H9 (cell line): ENCODE measurements around the gene NAA20. TPM values are rescaled to one million over a fixed set of nuclear protein-coding genes. Genes with fewer than 3 reads are reported as not detected.

Experiments used
- DNase-seq: peaks from one replicate; pipeline ENCODE4 v3.0.0-alpha.2; 2017
- H2AFZ ChIP-seq: one replicate; pipeline ENCODE4 v1.6.1; 2013; ENCODE audit warnings: mild to moderate bottlenecking, low read length, control low read depth, moderate library complexity
- H2AK5ac ChIP-seq: 2 replicates; pipeline ENCODE4 v1.6.1; 2013; ENCODE audit warnings: low read length, control low read depth, mixed read lengths; ENCODE audit not compliant: insufficient read length
- H2BK120ac ChIP-seq: one replicate; pipeline ENCODE4 v1.6.1; 2013; ENCODE audit warnings: low read depth, mild to moderate bottlenecking, low read length, control low read depth, inconsistent platforms; ENCODE audit not compliant: poor library complexity, severe bottlenecking
- H2BK12ac ChIP-seq: 2 replicates; pipeline ENCODE4 v1.6.1; 2013; ENCODE audit warnings: low read length, control low read depth, mixed read lengths, low read depth; ENCODE audit not compliant: insufficient read length
- H2BK15ac ChIP-seq: 2 replicates; pipeline ENCODE4 v1.6.1; 2013; ENCODE audit warnings: low read depth, low read length, control low read depth
- H2BK20ac ChIP-seq: one replicate; pipeline ENCODE4 v1.6.1; 2013; ENCODE audit warnings: low read depth, mild to moderate bottlenecking, low read length, control low read depth, inconsistent platforms; ENCODE audit not compliant: poor library complexity, severe bottlenecking
- H2BK5ac ChIP-seq: 2 replicates; pipeline ENCODE4 v1.6.1; 2013; ENCODE audit warnings: low read length, control low read depth, mixed read lengths; ENCODE audit not compliant: insufficient read length
- H3K14ac ChIP-seq: 2 replicates; pipeline ENCODE4 v1.6.1; 2013; ENCODE audit warnings: low read length, control low read depth; ENCODE audit not compliant: insufficient read depth
- H3K18ac ChIP-seq: 2 replicates; pipeline ENCODE4 v1.6.1; 2013; ENCODE audit warnings: low read depth, mild to moderate bottlenecking, mixed read lengths, low read length, control low read depth; ENCODE audit not compliant: insufficient read length
- H3K23ac ChIP-seq: 2 replicates; pipeline ENCODE4 v1.6.1; 2013; ENCODE audit warnings: low read length, control low read depth, mixed read lengths, low read depth; ENCODE audit not compliant: insufficient read length
- H3K23me2 ChIP-seq: 2 replicates; pipeline ENCODE4 v1.6.1; 2013; ENCODE audit warnings: low read depth, mild to moderate bottlenecking, mixed read lengths, low read length, control low read depth; ENCODE audit not compliant: insufficient read length, poor library complexity, severe bottlenecking
- H3K27ac ChIP-seq: 2 replicates; pipeline ENCODE4 v1.5.1; 2013; ENCODE audit warnings: low read length, control low read depth, mixed read lengths, low read depth; ENCODE audit not compliant: insufficient read length
- H3K27me3 ChIP-seq: 2 replicates; pipeline ENCODE4 v1.6.1; 2013; ENCODE audit warnings: low read length, control low read depth, inconsistent platforms; ENCODE audit not compliant: insufficient read depth
- H3K4ac ChIP-seq: 2 replicates; pipeline ENCODE4 v1.6.1; 2013; ENCODE audit warnings: low read depth, mild to moderate bottlenecking, control low read depth, inconsistent platforms, low read length, moderate library complexity
- H3K4me1 ChIP-seq: 2 replicates; pipeline ENCODE4 v1.6.1; 2013; ENCODE audit warnings: low read length, control low read depth, inconsistent platforms; ENCODE audit not compliant: insufficient read depth
- H3K4me2 ChIP-seq: 2 replicates; pipeline ENCODE4 v1.6.1; 2013; ENCODE audit warnings: low read length, control low read depth, mixed read lengths; ENCODE audit not compliant: insufficient read length, insufficient read depth
- H3K56ac ChIP-seq: 2 replicates; pipeline ENCODE4 v1.6.1; 2013; ENCODE audit warnings: low read depth, mild to moderate bottlenecking, mixed read lengths, low read length, control low read depth; ENCODE audit not compliant: insufficient read length
- H3K79me1 ChIP-seq: 2 replicates; pipeline ENCODE4 v1.6.1; 2013; ENCODE audit warnings: low read depth, mild to moderate bottlenecking, moderate library complexity, low read length, control low read depth, inconsistent platforms; ENCODE audit not compliant: insufficient read depth, poor library complexity, severe bottlenecking
- H3K79me2 ChIP-seq: 2 replicates; pipeline ENCODE4 v1.6.1; 2013; ENCODE audit warnings: low read length, control low read depth, inconsistent platforms; ENCODE audit not compliant: insufficient read depth
- H3K9ac ChIP-seq: 2 replicates; pipeline ENCODE4 v1.6.1; 2013; ENCODE audit warnings: low read length, control low read depth, mixed read lengths; ENCODE audit not compliant: insufficient read length; ENCODE audit errors: extremely low read depth
- H3K9me3 ChIP-seq: one replicate; pipeline ENCODE4 v1.6.1; 2013; ENCODE audit warnings: low read depth, low read length, inconsistent platforms; ENCODE audit not compliant: control insufficient read depth
- H3T11ph ChIP-seq: one replicate; pipeline ENCODE4 v1.6.1; 2013; ENCODE audit warnings: mild to moderate bottlenecking, low read length, control low read depth, inconsistent platforms
- H4K20me1 ChIP-seq: one replicate; pipeline ENCODE4 v1.6.1; 2013; ENCODE audit not compliant: control insufficient read depth, insufficient read length, insufficient read depth
- H4K5ac ChIP-seq: 2 replicates; pipeline ENCODE4 v1.6.1; 2013; ENCODE audit warnings: low read depth, mild to moderate bottlenecking, mixed read lengths, low read length, control low read depth; ENCODE audit not compliant: insufficient read length
- H4K8ac ChIP-seq: replicated peaks from 2 replicates; pipeline ENCODE4 v1.6.1; 2013; ENCODE audit warnings: low read length, control low read depth, mixed read lengths, low read depth; ENCODE audit not compliant: insufficient read length
- H4K91ac ChIP-seq: 2 replicates; pipeline ENCODE4 v1.6.1; 2013; ENCODE audit warnings: low read depth, mild to moderate bottlenecking, moderate library complexity, mixed read lengths, low read length, control low read depth; ENCODE audit not compliant: insufficient read length
- H3K27ac Mint-ChIP-seq, 3 experiments: 2 replicates in 2 of 3; 3 replicates in 1 of 3; pipeline ENCODE4 v1.8.0; 2020 to 2021; ENCODE audit warnings: mixed read lengths in 3 of 3, mild to moderate bottlenecking in 1 of 3, moderate library complexity in 1 of 3
- H3K27me3 Mint-ChIP-seq: 2 replicates; pipeline ENCODE4 v1.8.0; 2021; ENCODE audit warnings: low read depth, mild to moderate bottlenecking, moderate library complexity, mixed read lengths
- H3K36me3 Mint-ChIP-seq, 3 experiments: 2 replicates in 2 of 3; 3 replicates in 1 of 3; pipeline ENCODE4 v1.8.0; 2020 to 2021; ENCODE audit warnings: low read depth in 3 of 3, mixed read lengths in 3 of 3; ENCODE audit not compliant: insufficient read depth in 1 of 3
- H3K4me1 Mint-ChIP-seq, 2 experiments: 2 replicates each; pipeline ENCODE4 v1.8.0; 2020; ENCODE audit warnings: mixed read lengths in 2 of 2
- H3K4me3 Mint-ChIP-seq, 2 experiments: 2 replicates in 1 of 2; 3 replicates in 1 of 2; pipeline ENCODE4 v1.8.0; 2020 to 2021; ENCODE audit warnings: mild to moderate bottlenecking in 2 of 2, mixed read lengths in 2 of 2, moderate library complexity in 1 of 2
- H3K9me3 Mint-ChIP-seq, 2 experiments: 2 replicates in 1 of 2; 3 replicates in 1 of 2; pipeline ENCODE4 v1.8.0; 2020; ENCODE audit warnings: mild to moderate bottlenecking in 2 of 2, mixed read lengths in 2 of 2, moderate library complexity in 1 of 2
- WGBS: extraction: QIAGEN DNeasy Blood & Tissue Kit; methylation state at CpG from one replicate; pipeline ENCODE4 v1.1.7; 2013; ENCODE audit warnings: missing lambda C conversion rate, low lambda C conversion rate, mixed read lengths; ENCODE audit not compliant: insufficient read length; ENCODE audit errors: extremely low coverage; 5-methylcytosine and 5-hydroxymethylcytosine counted together
- total RNA-seq: library from RNA; stranded (reverse); gene quantifications from 2 replicates; pipeline ENCODE4 v1.2.1, GENCODE V29; 2021
- TF ChIP-seq, protein P1 (sequence below): fragments of 200-600 bp; sonication (generic); conservative IDR thresholded peaks from 3 replicates; pipeline ENCODE4 v1.8.0; 2021; ENCODE audit warnings: antibody characterized with exemption, mild to moderate bottlenecking

NAA20 gene
- total RNA-seq, 1 experiment from 2014 or later = 48.1 TPM

DNA sequence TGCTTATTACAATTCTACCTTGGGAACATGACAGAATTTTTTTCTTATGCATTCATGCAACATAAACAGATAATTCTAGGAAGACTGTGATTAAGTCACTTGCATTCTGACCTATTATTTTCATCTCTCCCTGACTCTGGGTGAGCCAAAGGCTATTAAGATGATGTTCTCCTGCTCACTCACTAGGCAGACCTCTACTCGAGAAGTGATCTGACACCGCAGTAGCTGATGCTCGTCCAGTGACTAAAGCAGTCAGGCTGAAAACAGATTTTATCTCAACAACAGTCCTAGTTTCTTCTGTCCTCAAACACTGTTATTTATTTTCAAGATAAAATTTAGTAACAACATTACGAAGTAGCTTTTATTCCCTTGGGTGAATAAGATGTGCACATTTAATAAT lies 17.3 kb downstream of the NAA20 start:
- no peaks in the 10 kb centered on the region for H3K79me1 ChIP-seq
- H3K14ac ChIP-seq = no peak overlapping the region
- no peak overlapping the region for H3K27ac ChIP-seq
- no peak overlapping the region for H3K9ac ChIP-seq
- no peaks in the 10 kb centered on the region for H4K20me1 ChIP-seq
- H2BK15ac ChIP-seq = no peak overlapping the region
- no peak overlapping the region for H2AFZ ChIP-seq
- H3K4me1 ChIP-seq = no peaks in the 10 kb centered on the region; the same call in 1 of the 2 replicates
- H3K79me2 ChIP-seq = no peaks in the 10 kb centered on the region
- no CpG with 5 or more reads among the region's 4 CpGs for WGBS
- no peak overlapping the region for H4K91ac ChIP-seq
- H3K27ac Mint-ChIP-seq = no peak overlapping the region
- no peaks in the 10 kb centered on the region for H3K9me3 Mint-ChIP-seq
- no peak for DNase-seq
- H3K27me3 Mint-ChIP-seq = no peaks in the 10 kb centered on the region
- no peaks in the 10 kb centered on the region for H3K27me3 ChIP-seq
- no peak overlapping the region for H3K4me3 Mint-ChIP-seq
- no peaks in the 10 kb centered on the region for H3K9me3 ChIP-seq
- no peak overlapping the region for H2AK5ac ChIP-seq
- no peak overlapping the region for H4K5ac ChIP-seq
- no peak overlapping the region for H2BK5ac ChIP-seq
- no peak overlapping the region for H2BK120ac ChIP-seq
- H2BK12ac ChIP-seq = no peak overlapping the region
- H3K4me2 ChIP-seq = no peak overlapping the region
- H3K18ac ChIP-seq = no peak overlapping the region
- H3K23ac ChIP-seq = no peak overlapping the region
- H3K56ac ChIP-seq = no peak overlapping the region
- no peak overlapping the region for H2BK20ac ChIP-seq
- no peaks in the 10 kb centered on the region for H3K23me2 ChIP-seq
- TF ChIP-seq, protein P1, sequence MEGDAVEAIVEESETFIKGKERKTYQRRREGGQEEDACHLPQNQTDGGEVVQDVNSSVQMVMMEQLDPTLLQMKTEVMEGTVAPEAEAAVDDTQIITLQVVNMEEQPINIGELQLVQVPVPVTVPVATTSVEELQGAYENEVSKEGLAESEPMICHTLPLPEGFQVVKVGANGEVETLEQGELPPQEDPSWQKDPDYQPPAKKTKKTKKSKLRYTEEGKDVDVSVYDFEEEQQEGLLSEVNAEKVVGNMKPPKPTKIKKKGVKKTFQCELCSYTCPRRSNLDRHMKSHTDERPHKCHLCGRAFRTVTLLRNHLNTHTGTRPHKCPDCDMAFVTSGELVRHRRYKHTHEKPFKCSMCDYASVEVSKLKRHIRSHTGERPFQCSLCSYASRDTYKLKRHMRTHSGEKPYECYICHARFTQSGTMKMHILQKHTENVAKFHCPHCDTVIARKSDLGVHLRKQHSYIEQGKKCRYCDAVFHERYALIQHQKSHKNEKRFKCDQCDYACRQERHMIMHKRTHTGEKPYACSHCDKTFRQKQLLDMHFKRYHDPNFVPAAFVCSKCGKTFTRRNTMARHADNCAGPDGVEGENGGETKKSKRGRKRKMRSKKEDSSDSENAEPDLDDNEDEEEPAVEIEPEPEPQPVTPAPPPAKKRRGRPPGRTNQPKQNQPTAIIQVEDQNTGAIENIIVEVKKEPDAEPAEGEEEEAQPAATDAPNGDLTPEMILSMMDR = no peak
- H3K36me3 Mint-ChIP-seq = peaks cover 13 to 89% (median 51%) of the 10 kb centered on the region in 3 experiments; a peak in 5 of 7 replicates
- H3K4ac ChIP-seq = no peak overlapping the region
- H4K8ac ChIP-seq = no peak overlapping the region
- H3T11ph ChIP-seq = no peak overlapping the region
- peaks cover 5% of the 10 kb centered on the region in 2 experiments for H3K4me1 Mint-ChIP-seq
